Activated CD4-positive, alpha-beta memory T cell treated with anti-CD3 and anti-CD28 coated beads, Interleukin-2, amount 10 ng/mL, durations not matched to agents 7 days and 5 days (primary cell): ENCODE data around the gene QSOX2. TPM values are rescaled to one million over a fixed set of nuclear protein-coding genes. Genes with fewer than 3 reads are reported as not detected.

ENCODE experiments used
- CTCF ChIA-PET: fragments of 350-600 bp; sonication (Branson Sonifier 250); formaldehyde crosslinking; loops from one replicate; lab custom pipeline; 2021; ENCODE audit warnings: antibody characterized with exemption, inconsistent platforms; lab: Charles Lee
- POLR2A ChIA-PET: fragments of 350-600 bp; sonication (Branson Sonifier 250); formaldehyde crosslinking; loops from one replicate; lab custom pipeline; 2021; ENCODE audit warnings: antibody characterized with exemption; lab: Charles Lee
- DNase-seq: peaks from one replicate; pipeline ENCODE4 v3.0.0-alpha.2; 2020
- H3K27ac Mint-ChIP-seq: one replicate; pipeline ENCODE4 v1.8.0; 2021; ENCODE audit warnings: mild to moderate bottlenecking, mixed read lengths
- H3K27me3 Mint-ChIP-seq: one replicate; pipeline ENCODE4 v1.8.0; 2021; ENCODE audit warnings: mixed read lengths
- H3K36me3 Mint-ChIP-seq: one replicate; pipeline ENCODE4 v1.8.0; 2021; ENCODE audit warnings: low read depth, mixed read lengths
- H3K4me1 Mint-ChIP-seq: one replicate; pipeline ENCODE4 v1.8.0; 2021; ENCODE audit warnings: mixed read lengths
- H3K4me3 Mint-ChIP-seq: one replicate; pipeline ENCODE4 v1.8.0; 2021; ENCODE audit warnings: mild to moderate bottlenecking, mixed read lengths
- H3K9me3 Mint-ChIP-seq: one replicate; pipeline ENCODE4 v1.8.0; 2021; ENCODE audit warnings: mixed read lengths
- total RNA-seq, 2 experiments: library from RNA; stranded (reverse); gene quantifications; one replicate each; pipeline ENCODE4 v1.2.3, GENCODE V29; 2021

The QSOX2 gene
- total RNA-seq, 2 experiments from 2014 or later: 12.4 to 13.4 TPM

DNA sequence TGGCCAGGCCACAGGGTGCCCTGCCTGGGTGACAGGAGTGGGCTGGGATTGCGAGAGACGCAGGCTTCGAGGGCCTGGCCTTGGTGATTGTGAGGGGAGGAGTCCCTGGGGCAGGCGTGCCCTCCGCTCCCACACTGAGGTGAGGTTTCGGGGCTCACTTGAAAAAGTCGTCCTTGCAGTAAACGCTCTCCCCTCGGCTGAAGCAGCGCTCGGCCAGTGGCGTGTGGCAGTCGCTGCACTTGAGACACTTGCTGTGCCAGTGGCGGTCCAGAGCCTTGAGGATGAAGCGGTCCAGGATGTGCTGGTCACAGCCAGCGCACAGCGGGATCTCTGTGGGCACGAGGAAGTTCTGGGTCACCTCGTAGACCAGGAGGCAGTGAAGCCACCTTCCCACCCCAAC lies 45.2 kb downstream of the QSOX2 start:
- Mint-ChIP-seq H3K36me3 (no peaks in the 10 kb centered on the region), H3K4me1 (no peaks in the 10 kb centered on the region), H3K27me3 (peaks cover 53% of the 10 kb centered on the region), H3K4me3 (no peak overlapping the region), H3K9me3 (no peaks in the 10 kb centered on the region), H3K27ac (no peak overlapping the region)
- ChIA-PET CTCF (no interaction called here), POLR2A (no interaction called here)
- no peak for DNase-seq

DNA sequence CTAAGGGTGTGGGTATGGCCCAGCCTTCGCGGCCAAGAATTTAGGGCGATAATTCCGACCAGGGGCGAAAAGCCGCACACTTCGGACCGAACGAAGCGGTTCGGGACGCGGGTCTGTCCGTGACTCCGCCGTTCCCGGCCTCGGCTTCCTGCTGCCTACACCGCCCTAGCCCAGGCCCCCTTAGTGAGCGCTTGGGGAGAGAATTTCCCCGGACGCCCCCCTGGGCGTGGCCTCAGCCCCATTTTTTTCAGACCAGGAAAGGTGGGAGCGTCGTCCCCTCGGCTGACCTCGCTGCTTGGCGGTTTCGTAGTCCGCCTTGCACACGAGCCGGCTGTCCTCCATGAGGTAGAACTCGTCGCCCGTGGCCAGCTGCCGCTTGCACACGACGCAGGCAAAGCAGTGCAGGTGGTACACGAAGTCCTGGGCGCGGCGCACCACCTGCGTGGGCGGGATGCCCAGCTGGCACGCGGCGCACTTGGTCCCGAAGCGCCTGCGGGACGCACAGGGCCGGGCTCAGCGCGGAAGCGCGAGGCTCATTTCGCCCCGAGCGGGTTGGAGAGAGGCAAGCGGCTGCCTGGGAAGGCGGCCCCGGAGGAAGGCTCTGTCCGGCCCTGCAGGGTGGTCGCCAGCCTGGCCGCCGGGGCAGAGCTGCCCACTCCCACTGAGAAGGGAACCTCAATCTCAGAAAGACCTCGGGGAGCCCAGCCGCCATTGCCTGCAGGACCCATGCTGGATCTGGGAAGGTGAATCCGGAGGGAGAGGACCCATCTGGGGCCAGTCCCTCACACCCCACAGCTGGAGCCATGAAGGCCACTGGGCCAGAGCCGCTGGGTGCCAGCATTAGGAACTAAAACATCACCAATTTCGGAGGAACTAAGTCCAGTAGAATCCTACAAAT lies 46.0 kb downstream of the QSOX2 start:
- H3K4me3 Mint-ChIP-seq: no peak overlapping the region
- no peaks in the 10 kb centered on the region for H3K36me3 Mint-ChIP-seq
- no peaks in the 10 kb centered on the region for H3K4me1 Mint-ChIP-seq
- no peaks in the 10 kb centered on the region for H3K9me3 Mint-ChIP-seq
- H3K27ac Mint-ChIP-seq: no peak overlapping the region
- ChIA-PET CTCF (no interaction called here), POLR2A (no interaction called here)
- H3K27me3 Mint-ChIP-seq: peaks cover 59% of the 10 kb centered on the region
- no peak for DNase-seq

DNA sequence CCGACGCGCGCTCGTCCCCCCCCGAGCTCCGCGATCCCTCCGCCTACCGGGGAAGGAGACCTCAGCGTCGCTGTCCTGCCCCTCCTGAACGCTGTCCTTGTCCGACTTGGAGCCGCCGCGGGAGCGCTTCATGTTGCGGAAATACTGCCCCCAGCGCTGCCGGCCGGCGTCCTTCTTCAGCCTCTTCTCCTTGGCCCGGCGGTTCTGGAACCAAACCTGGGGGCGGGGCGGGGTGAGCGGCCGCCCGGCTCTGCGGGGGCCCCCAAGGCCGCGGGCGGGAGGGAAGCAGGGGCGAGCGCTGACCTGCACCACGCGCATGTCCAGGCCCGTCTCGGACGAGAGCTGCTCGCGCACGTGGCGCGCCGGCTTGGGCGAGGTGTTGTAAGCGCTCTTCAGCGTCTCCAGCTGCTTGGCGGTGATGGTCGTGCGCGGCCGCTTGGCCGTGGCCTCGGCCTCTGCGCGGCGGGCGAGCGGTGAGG lies 47.0 kb downstream of the QSOX2 start:
- ChIA-PET POLR2A (no interaction called here), CTCF (no interaction called here)
- no peak overlapping the region for H3K27ac Mint-ChIP-seq
- no peak for DNase-seq
- no peak overlapping the region for H3K4me3 Mint-ChIP-seq
- H3K27me3 Mint-ChIP-seq: peaks cover 57% of the 10 kb centered on the region
- no peaks in the 10 kb centered on the region for H3K4me1 Mint-ChIP-seq
- H3K36me3 Mint-ChIP-seq: no peaks in the 10 kb centered on the region
- no peaks in the 10 kb centered on the region for H3K9me3 Mint-ChIP-seq

DNA sequence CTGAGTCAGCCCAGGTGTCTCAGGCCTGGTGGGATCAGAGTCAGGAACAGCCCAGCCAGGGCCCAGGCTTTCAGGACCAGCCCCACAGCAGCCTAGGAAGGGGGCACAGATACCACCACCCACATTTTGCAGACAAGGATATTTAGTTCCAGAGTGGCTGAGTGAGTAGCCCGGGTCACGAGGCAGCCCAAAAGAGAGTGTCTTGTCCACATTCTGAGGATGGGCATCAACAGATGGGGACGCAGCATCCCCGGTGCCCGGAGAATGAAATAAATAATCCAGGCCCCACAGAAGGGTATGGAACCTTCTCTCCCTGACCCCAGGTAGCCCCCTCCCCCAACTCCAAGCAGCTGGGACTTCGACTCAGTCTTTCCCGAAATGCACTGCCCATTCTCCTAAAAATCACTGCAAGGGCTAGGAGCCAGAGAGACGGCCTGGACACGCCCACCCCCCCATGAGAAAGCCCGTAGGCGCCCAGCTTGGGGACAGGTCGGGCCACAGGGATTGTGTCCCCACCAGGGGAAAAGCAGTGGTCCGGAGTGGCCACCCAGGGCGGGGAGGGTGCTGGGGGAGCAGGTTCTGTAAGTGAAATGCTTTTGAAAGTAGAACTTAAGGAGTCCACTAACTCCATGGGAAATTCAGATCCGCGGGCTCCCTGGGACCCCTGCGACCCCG lies 47.5 kb downstream of the QSOX2 start:
- no peaks in the 10 kb centered on the region for H3K36me3 Mint-ChIP-seq
- ChIA-PET POLR2A (no interaction called here), CTCF (no interaction called here)
- no peak overlapping the region for H3K27ac Mint-ChIP-seq
- H3K9me3 Mint-ChIP-seq: no peaks in the 10 kb centered on the region
- no peaks in the 10 kb centered on the region for H3K4me1 Mint-ChIP-seq
- DNase-seq: no peak
- H3K4me3 Mint-ChIP-seq: no peak overlapping the region
- H3K27me3 Mint-ChIP-seq: peaks cover 52% of the 10 kb centered on the region

DNA sequence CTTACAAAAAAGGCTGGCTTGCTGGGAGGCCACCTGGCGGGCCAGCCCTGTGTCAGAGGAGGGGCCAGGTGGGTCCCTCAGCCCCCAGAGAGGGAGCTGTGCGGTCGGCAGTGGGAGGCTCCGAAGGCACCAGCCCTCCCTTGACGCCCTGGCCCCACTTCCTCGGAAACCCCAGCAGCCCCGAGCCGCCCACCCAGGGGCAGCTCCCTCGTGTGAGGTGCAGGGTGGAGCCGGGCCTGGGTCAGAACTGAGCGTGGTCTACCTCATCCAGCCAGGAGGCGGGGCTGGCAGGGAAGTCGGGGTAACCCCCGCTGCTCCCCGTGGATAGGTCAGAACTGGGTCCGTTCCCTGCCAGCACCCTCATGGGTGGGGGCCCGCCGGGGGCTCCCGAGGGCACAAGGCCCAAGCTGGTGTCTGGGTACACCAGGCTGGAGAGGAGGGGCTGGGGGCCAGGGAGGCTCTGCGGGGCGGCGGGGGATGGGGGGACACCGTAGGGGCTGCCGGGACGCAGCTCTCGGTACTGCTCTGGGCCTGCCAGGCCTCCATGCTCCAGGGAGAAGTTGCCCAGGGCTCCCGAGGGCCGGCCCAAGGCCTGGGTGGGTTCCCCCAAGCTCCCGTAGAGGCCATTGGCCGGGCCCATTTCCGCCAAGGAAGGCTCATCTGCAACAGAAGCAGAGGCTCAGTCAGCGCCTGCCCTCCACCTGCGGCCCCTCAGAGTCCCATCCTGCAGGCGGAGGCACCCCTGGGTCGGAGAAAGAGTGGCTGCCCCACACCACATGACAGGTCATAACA lies 48.3 kb downstream of the QSOX2 start:
- Mint-ChIP-seq H3K4me3 (no peak overlapping the region), H3K27ac (no peak overlapping the region), H3K27me3 (peaks cover 55% of the 10 kb centered on the region), H3K36me3 (no peaks in the 10 kb centered on the region), H3K9me3 (no peaks in the 10 kb centered on the region), H3K4me1 (no peaks in the 10 kb centered on the region)
- CTCF ChIA-PET: no interaction called here
- POLR2A ChIA-PET: no interaction called here
- no peak for DNase-seq

DNA sequence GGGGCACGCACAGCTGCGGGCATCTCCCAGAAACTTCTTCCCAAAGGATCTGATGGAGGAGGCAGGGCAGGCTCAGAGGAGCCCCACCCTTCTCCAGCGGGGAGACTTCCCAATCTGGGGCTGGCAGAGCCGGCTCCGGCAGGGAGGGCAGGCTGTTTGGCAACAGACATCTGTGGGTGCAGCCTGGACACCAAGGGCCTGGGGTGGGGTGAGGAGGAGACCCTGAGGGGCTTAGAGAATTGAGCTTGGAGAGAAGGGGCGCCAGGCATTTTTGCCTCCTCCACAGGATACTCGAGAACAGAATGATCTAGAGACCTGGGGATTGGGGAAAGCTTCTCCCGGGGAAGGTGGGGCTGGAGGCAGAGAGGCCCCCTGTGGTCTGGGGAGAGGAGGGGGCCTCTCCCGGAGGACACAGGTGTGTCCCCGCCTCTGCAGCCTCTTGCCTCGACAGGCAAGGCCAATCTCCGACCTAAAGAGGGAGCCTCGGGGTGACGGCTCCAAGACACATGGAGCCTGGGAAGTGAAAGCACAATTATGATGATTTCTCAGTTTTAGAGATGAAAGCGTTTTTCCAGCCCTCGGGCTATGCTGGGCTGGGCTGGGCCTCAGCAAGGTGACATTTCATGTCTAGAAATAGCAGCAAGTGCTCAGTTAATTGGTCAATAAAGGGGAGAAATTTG lies 49.1 kb downstream of the QSOX2 start:
- Mint-ChIP-seq H3K9me3 (no peaks in the 10 kb centered on the region), H3K27me3 (peaks cover 60% of the 10 kb centered on the region), H3K36me3 (no peaks in the 10 kb centered on the region), H3K4me3 (no peak overlapping the region), H3K4me1 (no peaks in the 10 kb centered on the region), H3K27ac (no peak overlapping the region)
- CTCF ChIA-PET: no interaction called here
- POLR2A ChIA-PET: no interaction called here
- no peak for DNase-seq

DNA sequence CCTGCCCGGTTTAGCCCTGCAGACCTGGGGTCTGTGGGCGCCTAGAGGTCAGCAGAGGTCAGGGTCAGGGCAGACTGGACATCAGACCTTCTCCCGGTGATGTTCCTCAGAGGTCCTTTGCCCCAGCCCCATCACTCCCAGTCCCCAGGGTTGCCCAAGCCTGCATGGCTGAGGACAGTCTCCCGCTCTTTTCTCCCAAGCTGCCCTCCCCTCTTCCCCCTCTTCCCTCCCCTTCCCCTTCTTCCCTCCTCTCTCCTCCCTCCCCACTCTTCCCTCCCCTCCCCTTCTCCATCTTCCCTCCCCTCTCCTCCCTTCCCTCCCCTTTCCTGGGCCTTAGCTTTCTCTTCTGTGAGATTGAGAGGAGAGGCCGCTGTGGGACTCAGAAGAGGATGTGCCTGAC lies 51.1 kb downstream of the QSOX2 start:
- Mint-ChIP-seq H3K9me3 (no peaks in the 10 kb centered on the region), H3K27me3 (peaks cover 62% of the 10 kb centered on the region), H3K36me3 (no peaks in the 10 kb centered on the region), H3K27ac (no peak overlapping the region), H3K4me3 (no peak overlapping the region), H3K4me1 (no peaks in the 10 kb centered on the region)
- POLR2A ChIA-PET: no interaction called here
- no peak for DNase-seq
- CTCF ChIA-PET: no interaction called here

DNA sequence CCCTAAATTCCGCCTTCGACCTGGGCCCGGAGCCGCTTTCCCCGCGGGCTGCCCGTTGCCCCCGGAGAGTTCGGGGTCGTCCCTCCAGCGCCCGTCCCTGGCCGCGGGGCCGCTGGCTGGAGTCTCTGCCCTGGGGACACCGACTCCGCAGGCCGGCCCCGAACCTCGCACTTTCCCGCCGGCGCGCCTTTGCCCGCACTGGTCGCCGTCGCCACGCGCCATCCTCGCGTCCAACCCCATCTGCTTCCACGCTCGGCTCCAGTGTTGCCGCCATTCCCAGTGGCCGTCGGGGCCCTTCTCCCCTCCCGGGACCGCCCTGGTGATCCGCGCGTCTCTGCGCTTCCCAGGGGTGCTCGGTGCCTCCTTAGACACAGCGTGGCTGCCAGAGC lies 51.7 kb downstream of the QSOX2 start:
- ChIA-PET CTCF (no interaction called here), POLR2A (no interaction called here)

DNA sequence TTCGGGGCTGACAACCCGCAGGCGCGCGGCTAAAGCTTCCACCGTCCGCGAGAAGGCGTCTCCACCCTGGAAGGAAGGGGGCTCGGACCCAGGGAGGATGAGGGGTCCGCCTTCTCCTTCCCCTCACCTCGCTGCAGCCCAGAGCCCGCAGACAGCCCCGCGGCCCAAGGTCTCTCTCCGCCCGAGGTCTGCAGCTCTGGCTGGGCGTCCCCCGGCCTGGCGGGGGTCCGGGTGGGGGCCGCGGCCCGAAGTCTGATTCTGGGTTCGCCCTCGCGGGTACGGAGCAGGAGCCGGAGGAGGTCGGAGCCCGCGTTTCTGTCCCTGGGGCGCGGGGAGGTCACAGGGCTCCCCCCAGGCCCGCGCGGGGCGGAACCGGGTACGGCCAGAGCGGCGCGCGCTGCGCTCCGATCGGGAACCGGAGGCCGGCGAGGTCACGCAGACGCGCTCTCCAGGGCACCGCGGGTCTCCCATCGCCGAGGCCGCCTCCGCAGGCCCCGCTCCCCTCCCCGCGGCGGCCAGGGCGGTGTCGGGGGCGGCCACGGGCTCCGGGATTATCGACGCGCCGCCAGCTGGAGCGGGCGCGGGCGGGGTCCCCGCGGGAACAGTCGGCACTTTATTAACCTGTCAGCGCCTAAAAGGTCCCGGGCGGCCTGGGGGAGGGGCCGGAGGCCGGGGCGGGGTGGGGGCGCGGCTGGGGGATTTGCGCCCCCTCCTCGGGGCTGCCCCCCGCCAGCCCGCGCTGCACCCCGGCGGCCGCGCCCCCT lies 52.3 kb downstream of the QSOX2 start:
- no peaks in the 10 kb centered on the region for H3K4me1 Mint-ChIP-seq
- ChIA-PET POLR2A (interaction anchor here (0.7 kb wide), 1 partner anchor 72 kb away, joined by 3 read pairs; no protein-coding TSS in a partner anchor), CTCF (no interaction called here)
- H3K9me3 Mint-ChIP-seq: no peaks in the 10 kb centered on the region
- peaks cover 56% of the 10 kb centered on the region for H3K27me3 Mint-ChIP-seq
- H3K36me3 Mint-ChIP-seq: no peaks in the 10 kb centered on the region
- H3K27ac Mint-ChIP-seq: no peak overlapping the region
- H3K4me3 Mint-ChIP-seq: no peak overlapping the region
- no peak for DNase-seq

More for the DNA sequence above, 51.7 kb downstream of the QSOX2 start:
- H3K4me1 Mint-ChIP-seq: no peaks in the 10 kb centered on the region
- H3K9me3 Mint-ChIP-seq: no peaks in the 10 kb centered on the region
- no peak overlapping the region for H3K27ac Mint-ChIP-seq
- H3K4me3 Mint-ChIP-seq: no peak overlapping the region
- H3K27me3 Mint-ChIP-seq: peaks cover 59% of the 10 kb centered on the region
- no peaks in the 10 kb centered on the region for H3K36me3 Mint-ChIP-seq
- DNase-seq: no peak

DNA sequence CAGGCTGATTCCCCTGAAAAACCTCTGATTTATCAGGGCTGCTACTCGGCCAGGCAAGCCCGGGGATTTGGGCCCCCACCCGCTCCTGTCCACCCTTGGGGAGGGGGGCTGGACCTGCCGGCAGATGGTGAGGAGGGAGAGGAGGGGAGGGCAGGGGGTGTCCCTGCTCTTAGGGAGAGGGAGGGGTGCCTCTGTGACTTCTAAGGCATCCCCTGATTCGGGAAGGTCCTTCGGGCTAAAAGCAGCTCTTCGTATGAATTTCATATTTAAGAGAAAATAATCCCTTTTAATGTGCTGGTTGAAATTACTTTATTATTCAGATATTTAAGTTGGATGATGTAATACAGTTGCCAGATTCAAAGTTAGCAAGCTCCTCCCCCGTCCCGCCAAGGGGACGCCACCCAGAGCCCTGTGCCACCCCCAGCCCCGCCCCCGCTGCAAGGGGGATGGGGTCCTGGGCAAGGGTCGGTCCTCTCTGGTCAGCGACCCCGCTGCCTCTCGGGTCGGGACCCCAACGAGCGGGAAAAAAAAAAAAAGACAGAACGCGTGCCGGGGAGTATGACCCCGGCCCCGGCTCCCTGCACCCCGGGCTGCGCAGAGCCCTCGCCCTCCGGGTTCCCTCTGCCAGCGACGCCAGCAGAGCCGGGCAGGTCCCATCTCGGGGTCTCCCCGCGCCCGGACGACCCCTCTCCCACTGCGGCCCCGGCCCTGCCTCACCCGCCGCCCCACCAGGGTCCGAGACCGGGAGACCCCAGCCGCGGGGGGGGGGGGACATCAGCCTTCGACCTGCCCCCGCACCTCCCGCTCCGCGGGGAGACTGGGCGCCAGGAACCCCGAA lies 53.1 kb downstream of the QSOX2 start:
- CTCF ChIA-PET: interaction anchor here (1.0 kb wide), 1 partner anchor 24 kb away, joined by 3 read pairs; no protein-coding TSS in a partner anchor
- no peaks in the 10 kb centered on the region for H3K4me1 Mint-ChIP-seq
- peaks cover 48% of the 10 kb centered on the region for H3K27me3 Mint-ChIP-seq
- no peak overlapping the region for H3K27ac Mint-ChIP-seq
- no peaks in the 10 kb centered on the region for H3K9me3 Mint-ChIP-seq
- POLR2A ChIA-PET: interaction anchor here (0.7 kb wide), 1 partner anchor 71 kb away, joined by 3 read pairs; no protein-coding TSS in a partner anchor
- no peaks in the 10 kb centered on the region for H3K36me3 Mint-ChIP-seq
- H3K4me3 Mint-ChIP-seq: no peak overlapping the region
- DNase-seq: no peak

DNA sequence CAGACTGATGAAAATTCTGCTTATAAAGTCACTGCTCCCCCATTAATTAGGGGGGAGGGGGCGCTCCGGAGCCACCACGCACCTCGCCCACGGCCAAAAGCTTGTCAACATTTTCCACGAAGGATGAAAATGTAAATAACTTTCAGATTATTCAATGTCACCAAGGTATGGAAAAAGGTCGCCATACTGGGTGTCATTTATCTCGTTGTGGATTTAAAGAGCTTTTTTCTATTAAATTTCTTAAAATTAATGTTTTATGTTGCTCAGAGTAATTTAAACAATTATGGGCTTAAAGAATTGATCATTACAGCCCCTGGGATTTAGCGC lies 53.7 kb downstream of the QSOX2 start:
- H3K9me3 Mint-ChIP-seq: no peaks in the 10 kb centered on the region
- ChIA-PET CTCF (interaction anchor here (1.0 kb wide), 1 partner anchor 23 kb away, joined by 3 read pairs; no protein-coding TSS in a partner anchor), POLR2A (no interaction called here)
- H3K27me3 Mint-ChIP-seq: peaks cover 47% of the 10 kb centered on the region
- DNase-seq: no peak
- no peak overlapping the region for H3K27ac Mint-ChIP-seq
- H3K4me1 Mint-ChIP-seq: no peaks in the 10 kb centered on the region
- no peaks in the 10 kb centered on the region for H3K36me3 Mint-ChIP-seq
- no peak overlapping the region for H3K4me3 Mint-ChIP-seq
